Measurements from ENCODE around the gene GSTO2. TPM values are rescaled to one million over a fixed set of nuclear protein-coding genes. Genes with fewer than 3 reads are reported as not detected.

GSTO2 gene
- total and polyA plus RNA-seq, 2 experiments from 2014 or later: 30.7 to 49.8 TPM

DNA sequence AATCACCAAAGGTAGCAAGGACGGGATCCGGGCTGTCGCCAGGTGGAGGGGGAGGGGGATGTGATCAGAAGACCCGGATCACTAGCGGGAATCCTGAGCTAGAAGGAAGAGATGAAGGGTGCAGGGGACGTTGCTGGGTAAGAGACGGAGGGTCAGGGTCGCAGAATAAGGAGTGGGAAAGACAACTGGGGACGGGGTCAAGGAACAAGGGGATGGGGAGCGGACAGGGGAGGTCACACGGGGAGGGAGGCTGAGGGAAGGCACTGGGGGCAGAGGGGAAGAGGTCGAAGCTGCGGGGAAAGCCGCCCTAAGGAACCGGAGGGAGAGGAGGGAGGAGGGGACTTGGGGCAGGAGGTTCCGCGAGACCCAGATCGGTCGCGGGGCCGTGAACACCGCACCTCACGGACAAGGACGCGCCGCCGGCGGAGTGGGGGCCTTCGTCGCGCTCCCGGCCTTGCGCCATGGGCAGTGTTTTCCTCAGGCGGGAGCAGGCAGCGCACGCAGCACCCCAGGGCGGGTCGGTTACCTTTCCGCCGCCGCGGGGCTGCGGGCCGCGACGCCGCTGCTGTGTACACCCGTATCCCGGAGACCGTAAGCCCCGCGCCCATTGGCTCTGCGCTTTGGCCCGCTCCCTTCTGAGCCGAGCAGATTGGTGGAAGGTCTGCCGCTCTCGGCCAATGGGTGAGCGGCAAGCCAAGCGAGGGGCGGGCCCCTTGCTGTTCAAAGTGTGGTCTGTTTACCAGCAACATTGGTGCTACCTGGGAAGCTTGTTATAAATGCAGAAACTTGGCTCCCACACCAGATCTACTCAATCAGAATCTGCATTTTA is 37.0 kb upstream of the GSTO2 start, which contains the start of gene CFAP43:
Gene CFAP43, minus strand, starts transcription at position 581 of the 829 bp plus-strand sequence. Its CDS starts 118 bp downstream, at position 463.
- Histone ChIP-seq H3F3A (replicated peaks; ENCODE audit: low read depth) (0 out of 2 replicates have a peak, but pooled peaks cover 3% of the 10 kb centered on the region), H3K36me3 (ENCODE audit: insufficient read depth) (no peaks in the 10 kb centered on the region), H3K4me3 (peak within 1 kb of the TSS; percentile 81), H3K4me2 (peak within 1 kb of the TSS; percentile 91), H3K27me3 (ENCODE audit: insufficient read depth) (no peaks in the 10 kb centered on the region), H3K9me2 (ENCODE audit: insufficient read depth) (no peaks in the 10 kb centered on the region), H3K27ac (ENCODE audit: low read depth) (no peak within 1 kb of the TSS), H2AFZ (peak within 1 kb of the TSS; percentile 90), H3K79me2 (replicated peaks; ENCODE audit: insufficient read depth) (no peaks in the 10 kb centered on the region), H3K4me1 (ENCODE audit: insufficient read depth) (peaks cover 11% of the 10 kb centered on the region), H4K20me1 (replicated peaks; ENCODE audit: insufficient read depth) (no peaks in the 10 kb centered on the region)
- Mint-ChIP-seq H3K4me3 (peak within 1 kb of the TSS; percentile 91), H3K9me3 (peaks cover 16% of the 10 kb centered on the region; the same call in 2 of the 3 replicates), H3K27ac (peak within 1 kb of the TSS; percentile 67), H3K27me3 (ENCODE audit: insufficient read depth, low read depth, poor library complexity) (no peaks in the 10 kb centered on the region), H3K36me3 (ENCODE audit: low read depth) (peaks cover 12% of the 10 kb centered on the region; the same call in 2 of the 3 replicates), H3K4me1 (peaks cover 5% of the 10 kb centered on the region; the same call in 1 of the 3 replicates)
- ATAC-seq: peak; percentile 100
- peak; percentile 39; the same call in 1 of the 2 replicates for TF ChIP-seq POLR2AphosphoS5 (IDR thresholded peaks at IDR 0.05; ENCODE audit: low read depth)
- TF ChIP-seq, protein P1, sequence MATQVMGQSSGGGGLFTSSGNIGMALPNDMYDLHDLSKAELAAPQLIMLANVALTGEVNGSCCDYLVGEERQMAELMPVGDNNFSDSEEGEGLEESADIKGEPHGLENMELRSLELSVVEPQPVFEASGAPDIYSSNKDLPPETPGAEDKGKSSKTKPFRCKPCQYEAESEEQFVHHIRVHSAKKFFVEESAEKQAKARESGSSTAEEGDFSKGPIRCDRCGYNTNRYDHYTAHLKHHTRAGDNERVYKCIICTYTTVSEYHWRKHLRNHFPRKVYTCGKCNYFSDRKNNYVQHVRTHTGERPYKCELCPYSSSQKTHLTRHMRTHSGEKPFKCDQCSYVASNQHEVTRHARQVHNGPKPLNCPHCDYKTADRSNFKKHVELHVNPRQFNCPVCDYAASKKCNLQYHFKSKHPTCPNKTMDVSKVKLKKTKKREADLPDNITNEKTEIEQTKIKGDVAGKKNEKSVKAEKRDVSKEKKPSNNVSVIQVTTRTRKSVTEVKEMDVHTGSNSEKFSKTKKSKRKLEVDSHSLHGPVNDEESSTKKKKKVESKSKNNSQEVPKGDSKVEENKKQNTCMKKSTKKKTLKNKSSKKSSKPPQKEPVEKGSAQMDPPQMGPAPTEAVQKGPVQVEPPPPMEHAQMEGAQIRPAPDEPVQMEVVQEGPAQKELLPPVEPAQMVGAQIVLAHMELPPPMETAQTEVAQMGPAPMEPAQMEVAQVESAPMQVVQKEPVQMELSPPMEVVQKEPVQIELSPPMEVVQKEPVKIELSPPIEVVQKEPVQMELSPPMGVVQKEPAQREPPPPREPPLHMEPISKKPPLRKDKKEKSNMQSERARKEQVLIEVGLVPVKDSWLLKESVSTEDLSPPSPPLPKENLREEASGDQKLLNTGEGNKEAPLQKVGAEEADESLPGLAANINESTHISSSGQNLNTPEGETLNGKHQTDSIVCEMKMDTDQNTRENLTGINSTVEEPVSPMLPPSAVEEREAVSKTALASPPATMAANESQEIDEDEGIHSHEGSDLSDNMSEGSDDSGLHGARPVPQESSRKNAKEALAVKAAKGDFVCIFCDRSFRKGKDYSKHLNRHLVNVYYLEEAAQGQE (IDR thresholded peaks at IDR 0.05; ENCODE audit: unreplicated experiment): no peak
- peak; percentile 98 for DNase-seq (ENCODE audit: low spot score)

DNA sequence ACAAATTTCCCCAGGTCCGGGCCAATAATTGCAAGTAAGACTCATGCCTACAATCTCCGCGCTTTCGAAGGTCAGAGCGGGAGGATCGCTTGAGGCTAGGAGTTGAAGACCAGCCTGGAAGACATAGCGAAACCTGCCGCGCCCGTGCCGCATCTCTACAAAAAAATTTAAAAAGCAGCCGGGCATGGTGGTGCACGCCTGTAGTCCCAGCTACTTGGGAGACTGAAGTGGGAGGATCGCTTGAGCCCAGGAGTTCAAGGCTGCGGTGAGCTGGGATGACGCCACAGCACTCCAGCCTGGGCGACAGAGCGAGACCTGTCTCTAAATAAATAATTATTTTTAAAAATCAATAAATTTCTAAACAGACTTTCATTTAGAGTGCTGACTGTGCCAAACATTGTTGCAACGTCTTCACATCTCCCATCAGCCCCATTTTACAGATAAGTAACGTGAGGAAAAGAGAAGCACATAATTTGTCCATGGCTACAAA is 36.3 kb upstream of the GSTO2 start:
- H2AFZ ChIP-seq: peak overlapping the region; percentile 90
- TF ChIP-seq, protein P2, sequence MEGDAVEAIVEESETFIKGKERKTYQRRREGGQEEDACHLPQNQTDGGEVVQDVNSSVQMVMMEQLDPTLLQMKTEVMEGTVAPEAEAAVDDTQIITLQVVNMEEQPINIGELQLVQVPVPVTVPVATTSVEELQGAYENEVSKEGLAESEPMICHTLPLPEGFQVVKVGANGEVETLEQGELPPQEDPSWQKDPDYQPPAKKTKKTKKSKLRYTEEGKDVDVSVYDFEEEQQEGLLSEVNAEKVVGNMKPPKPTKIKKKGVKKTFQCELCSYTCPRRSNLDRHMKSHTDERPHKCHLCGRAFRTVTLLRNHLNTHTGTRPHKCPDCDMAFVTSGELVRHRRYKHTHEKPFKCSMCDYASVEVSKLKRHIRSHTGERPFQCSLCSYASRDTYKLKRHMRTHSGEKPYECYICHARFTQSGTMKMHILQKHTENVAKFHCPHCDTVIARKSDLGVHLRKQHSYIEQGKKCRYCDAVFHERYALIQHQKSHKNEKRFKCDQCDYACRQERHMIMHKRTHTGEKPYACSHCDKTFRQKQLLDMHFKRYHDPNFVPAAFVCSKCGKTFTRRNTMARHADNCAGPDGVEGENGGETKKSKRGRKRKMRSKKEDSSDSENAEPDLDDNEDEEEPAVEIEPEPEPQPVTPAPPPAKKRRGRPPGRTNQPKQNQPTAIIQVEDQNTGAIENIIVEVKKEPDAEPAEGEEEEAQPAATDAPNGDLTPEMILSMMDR (conservative IDR thresholded peaks at IDR 0.05; ENCODE audit: low read depth in 2 of 2): no peak
- TF ChIP-seq POLR2AphosphoS5 (IDR thresholded peaks at IDR 0.05; ENCODE audit: low read depth) (no peak), CREB1 (CRISPR knock-in tag; IDR thresholded peaks at IDR 0.05; ENCODE audit: low read depth) (no peak), STAT1 (IDR thresholded peaks at IDR 0.05; ENCODE audit: unreplicated experiment) (no peak), ZNF331 (CRISPR knock-in tag; IDR thresholded peaks at IDR 0.05; ENCODE audit: low read depth) (no peak), EZH2phosphoT487 (IDR thresholded peaks at IDR 0.05; ENCODE audit: unreplicated experiment) (no peak), ZNF114 (CRISPR knock-in tag; IDR thresholded peaks at IDR 0.05) (no peak), JUNB (IDR thresholded peaks at IDR 0.05; ENCODE audit: unreplicated experiment) (no peak), NANOG (IDR thresholded peaks at IDR 0.05; ENCODE audit: borderline replicate concordance) (no peak), EZH2 (IDR thresholded peaks at IDR 0.05; ENCODE audit: low read depth, unreplicated experiment) (no peak)
- TF ChIP-seq, protein P1 (IDR thresholded peaks at IDR 0.05; ENCODE audit: unreplicated experiment): no peak
- TF ChIP-seq, protein P3, sequence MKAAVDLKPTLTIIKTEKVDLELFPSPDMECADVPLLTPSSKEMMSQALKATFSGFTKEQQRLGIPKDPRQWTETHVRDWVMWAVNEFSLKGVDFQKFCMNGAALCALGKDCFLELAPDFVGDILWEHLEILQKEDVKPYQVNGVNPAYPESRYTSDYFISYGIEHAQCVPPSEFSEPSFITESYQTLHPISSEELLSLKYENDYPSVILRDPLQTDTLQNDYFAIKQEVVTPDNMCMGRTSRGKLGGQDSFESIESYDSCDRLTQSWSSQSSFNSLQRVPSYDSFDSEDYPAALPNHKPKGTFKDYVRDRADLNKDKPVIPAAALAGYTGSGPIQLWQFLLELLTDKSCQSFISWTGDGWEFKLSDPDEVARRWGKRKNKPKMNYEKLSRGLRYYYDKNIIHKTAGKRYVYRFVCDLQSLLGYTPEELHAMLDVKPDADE (IDR thresholded peaks at IDR 0.05): no peak

More for the DNA sequence above, 36.3 kb upstream of the GSTO2 start:
- no peaks in the 10 kb centered on the region for H4K20me1 ChIP-seq (replicated peaks; ENCODE audit: insufficient read depth)
- Mint-ChIP-seq H3K36me3 (ENCODE audit: low read depth) (peaks cover 12% of the 10 kb centered on the region; the same call in 2 of the 3 replicates), H3K27me3 (ENCODE audit: insufficient read depth, low read depth, poor library complexity) (no peaks in the 10 kb centered on the region), H3K27ac (peak overlapping the region; percentile 67; the same call in 1 of the 2 replicates), H3K9me3 (peaks cover 16% of the 10 kb centered on the region; the same call in 2 of the 3 replicates), H3K4me3 (peak overlapping the region; percentile 91), H3K4me1 (peaks cover 5% of the 10 kb centered on the region; the same call in 1 of the 3 replicates)
- DNase-seq (ENCODE audit: low spot score): no peak
- H3K79me2 ChIP-seq (replicated peaks; ENCODE audit: insufficient read depth): no peaks in the 10 kb centered on the region
- H3K4me3 ChIP-seq: peak overlapping the region; percentile 81
- no peaks in the 10 kb centered on the region for H3K27me3 ChIP-seq (ENCODE audit: insufficient read depth)
- H3F3A ChIP-seq (replicated peaks; ENCODE audit: low read depth): 0 out of 2 replicates have a peak, but pooled peaks cover 3% of the 10 kb centered on the region
- ATAC-seq: peak; percentile 21
- no peaks in the 10 kb centered on the region for H3K36me3 ChIP-seq (ENCODE audit: insufficient read depth)
- peaks cover 11% of the 10 kb centered on the region for H3K4me1 ChIP-seq (ENCODE audit: insufficient read depth)
- no peaks in the 10 kb centered on the region for H3K9me2 ChIP-seq (ENCODE audit: insufficient read depth)
- H3K4me2 ChIP-seq: peak overlapping the region; percentile 91
- no peak overlapping the region for H3K27ac ChIP-seq (ENCODE audit: low read depth)
